Heart left ventricle (tissue), 16 donors: ENCODE data around the gene FCHSD2. TPM values are rescaled to one million over a fixed set of nuclear protein-coding genes. Genes with fewer than 3 reads are reported as not detected.

Source experiments
- ATAC-seq, 4 donors: fragments of 200-7000 bp; cut with Tn5 transposase; one replicate each; pipeline ENCODE4 v1.9.1; 2020 to 2022; ENCODE audit warnings: moderate library complexity in 4 of 4, mild to moderate bottlenecking in 3 of 4, moderate number of reproducible peaks in 1 of 4
- DNase-seq, 5 donors: peaks; one replicate each; pipeline ENCODE4 v3.0.0-alpha.2; 2020
- H3K27ac ChIP-seq, 12 donors: fragments of 200-600 bp; sonication (generic) in 4 of 12; one replicate each; pipeline versions ENCODE4 v1.5.0 to v1.8.0; 2016 to 2022; ENCODE audit warnings: mild to moderate bottlenecking in 2 of 12
- H3K27me3 ChIP-seq, 9 donors: fragments of 200-600 bp; sonication (generic) in 2 of 9; one replicate each; pipeline versions ENCODE4 v1.5.1 to v1.8.0; 2016 to 2022; ENCODE audit warnings: mild to moderate bottlenecking in 3 of 9
- H3K36me3 ChIP-seq, 9 donors: fragments of 200-600 bp; sonication (generic) in 2 of 9; one replicate each; pipeline versions ENCODE4 v1.5.0 to v1.8.0; 2018 to 2022; ENCODE audit warnings: mild to moderate bottlenecking in 2 of 9
- H3K4me1 ChIP-seq, 12 donors: fragments of 200-600 bp; sonication (generic) in 4 of 12; one replicate each; pipeline versions ENCODE4 v1.5.0 to v1.8.0; 2016 to 2022; ENCODE audit warnings: mild to moderate bottlenecking in 3 of 12
- H3K4me3 ChIP-seq, 12 donors: fragments of 200-600 bp; sonication (generic) in 4 of 12; one replicate each; pipeline versions ENCODE4 v1.5.0 to v1.8.0; 2017 to 2022; ENCODE audit warnings: mild to moderate bottlenecking in 9 of 12, moderate library complexity in 4 of 12
- H3K9me3 ChIP-seq, 12 donors: fragments of 200-600 bp; sonication (generic) in 4 of 12; one replicate each; pipeline versions ENCODE4 v1.5.0 to v1.8.0; 2016 to 2022; ENCODE audit warnings: mild to moderate bottlenecking in 1 of 12
- CTCF ChIP-seq, 12 donors: fragments of 200-600 bp; sonication (generic) in 4 of 12; IDR thresholded peaks; one replicate each; pipeline versions ENCODE4 v1.5.0 to v1.8.0; 2018 to 2022; ENCODE audit warnings: antibody characterized with exemption in 12 of 12, mild to moderate bottlenecking in 5 of 12
- POLR2A ChIP-seq, 2 donors: fragments of 450-650 bp; IDR thresholded peaks; one replicate each; pipeline ENCODE4 v1.6.1; 2017; ENCODE audit warnings: antibody characterized with exemption in 2 of 2, mild to moderate bottlenecking in 2 of 2, moderate library complexity in 2 of 2
- WGBS, 4 donors: extraction: QIAGEN DNeasy Blood & Tissue Kit in 2 of 4; methylation state at CpG; one replicate each; pipeline versions ENCODE4 v1.1.5 to v1.1.7; 2013 to 2018; 5-methylcytosine and 5-hydroxymethylcytosine counted together
- intact Hi-C, 10 donors: fragments of 100-400 bp; cut with DNase I; formaldehyde crosslinking; loops; one replicate each; pipeline versions ENCODE4 v1.11.1 to v1.14.2; 2022
- polyA plus RNA-seq, 2 donors: library from polyadenylated mRNA; stranded (reverse); fragments of 200-250 nt; gene quantifications; one replicate each; pipeline ENCODE4 v1.2.3, GENCODE V29; 2013
- total RNA-seq, 9 donors: library from RNA; depleted of rRNA in 2 of 9; stranded (reverse); fragments of >200 nt in 2 of 9; fragmentation: NEBNext Ultra II Directional in 3 of 9; extraction: Animal tissue kit (Norgen Biotek cat#: 25700) in 3 of 9; gene quantifications; one replicate each; pipeline versions ENCODE4 v1.1.0 to v1.2.4, GENCODE V29; 2016 to 2023
- donor health status: ischemic (EF 13 %, LVEDD 7.1; RV severe dilation, severe dysfunction).
- donor health status: healthy with polysubstance abuse.
- donor health status: DM: no; HTN: yes; CAD: no.
- donor health status: DM: no; HTN: no; CAD: no.
- donor health status: ischemic (EF 25% LVEDD 6.9; RV normal size, moderate dysfunction).
- donor health status: ischemic (EF 25% LVEDD 5.7; RV mildly dilated, moderate dysfunction).
- donor health status: healthy.
- donor health status: DM: yes; HTN: yes; CAD: no.
- donor health status: ischemic (EF 35%, LVEDD 5.7; RV mildly dilated, moderate dysfunction).
- donor health status: nonischemic (EF 11% LVEDD 7.7; RV severe dilation, severe dysfunction).
- donor health status: DM: yes; HTN: yes; CAD: no.
- donor health status: PGD.
- donor health status: ischemic (EF 29% LVEDD 5.4; RV normal size, mild dysfunction).
- donor health status: nonischemic (EF 23%, LVEDD 6.1; RV moderate dilation, normal function).

FCHSD2 gene
- total and polyA plus RNA-seq, 11 donors, result 9.9 to 61.1 (median 39.0) TPM

- TF ChIP-seq CTCF (IDR thresholded peaks at IDR 0.05) (no peak), POLR2A (IDR thresholded peaks at IDR 0.05) (no peak)
- no peaks in the 10 kb centered on the region for H3K27me3 ChIP-seq
- H3K4me3 ChIP-seq, result no peak overlapping the region
- intact Hi-C loops, result no loop called here
- WGBS, 4 donors, result 84 to 90% (median 88%) methylated on average over 7 of the region's 7 CpGs
- DNase-seq (no peak), ATAC-seq (no peak)
- peaks cover 0 to 93% (median 55%) of the 10 kb centered on the region in 9 donors for H3K36me3 ChIP-seq
- H3K27ac ChIP-seq, result peak overlapping the region in 10 of 12 donors; percentile 53 to 84 (median 62)
- H3K4me1 ChIP-seq, result peaks cover 0 to 56% (median 43%) of the 10 kb centered on the region in 12 donors
- no peaks in the 10 kb centered on the region for H3K9me3 ChIP-seq
Measured at GRCh38 chr11:72841397-72841796, 300.7 kb downstream of the FCHSD2 start.

GRCh38 chr11:72840780-72841179, 301.3 kb downstream of the FCHSD2 start:
- no peak for DNase-seq
- H3K4me1 ChIP-seq, result peaks cover 0 to 62% (median 50%) of the 10 kb centered on the region in 12 donors
- 95 to 98% (median 97%) methylated on average over 4 of the region's 4 CpGs for WGBS, 4 donors
- no peaks in the 10 kb centered on the region for H3K9me3 ChIP-seq
- H3K27ac ChIP-seq, result peak overlapping the region in 1 of 12 donors; percentile 61
- no peak for ATAC-seq
- peaks cover 0 to 87% (median 54%) of the 10 kb centered on the region in 9 donors for H3K36me3 ChIP-seq
- H3K27me3 ChIP-seq, result no peaks in the 10 kb centered on the region
- intact Hi-C loops, result no loop called here
- TF ChIP-seq POLR2A (IDR thresholded peaks at IDR 0.05), result no peak
- TF ChIP-seq CTCF (IDR thresholded peaks at IDR 0.05), result no peak
- no peak overlapping the region for H3K4me3 ChIP-seq

GRCh38 chr11:72838691-72839305, 303.3 kb downstream of the FCHSD2 start:
- no peak for ATAC-seq
- Histone ChIP-seq H3K27me3 (no peaks in the 10 kb centered on the region), H3K9me3 (no peaks in the 10 kb centered on the region), H3K36me3 (peaks cover 0 to 70% (median 54%) of the 10 kb centered on the region in 9 donors), H3K27ac (peak overlapping the region in 6 of 12 donors; percentile 1 to 98 (median 86)), H3K4me1 (peaks cover 17 to 72% (median 58%) of the 10 kb centered on the region in 12 donors), H3K4me3 (no peak overlapping the region)
- 57 to 72% (median 61%) methylated on average over 4 of the region's 4 CpGs for WGBS, 4 donors
- intact Hi-C loops, result loop anchor here in 4 of 10 donors (10.0 kb wide), 1 partner anchor 306 kb away; the partner anchor contains the start of gene FCHSD2 (in 4 of the 4)
- TF ChIP-seq POLR2A (IDR thresholded peaks at IDR 0.05) (no peak), CTCF (IDR thresholded peaks at IDR 0.05) (no peak)
- DNase-seq, result no peak

- no peaks in the 10 kb centered on the region for H3K27me3 ChIP-seq
- ATAC-seq, result peak; percentile 35 to 65 (median 50)
- H3K36me3 ChIP-seq, result peaks cover 0 to 60% (median 32%) of the 10 kb centered on the region in 9 donors
- no peaks in the 10 kb centered on the region for H3K9me3 ChIP-seq
- 16 to 29% (median 24%) methylated on average over 4 of the region's 4 CpGs for WGBS, 4 donors
- peaks cover 36 to 81% (median 65%) of the 10 kb centered on the region in 12 donors for H3K4me1 ChIP-seq
- TF ChIP-seq CTCF (IDR thresholded peaks at IDR 0.05), result no peak
- TF ChIP-seq POLR2A (IDR thresholded peaks at IDR 0.05), result no peak
- DNase-seq, result peak; percentile 80 to 92 (median 88)
- peak overlapping the region; percentile 80 to 98 (median 90) for H3K27ac ChIP-seq
- intact Hi-C loops, result loop anchor here in 4 of 10 donors (10.0 kb wide), 1 partner anchor 309 kb away; the partner anchor contains the start of gene FCHSD2 (in 4 of the 4)
- H3K4me3 ChIP-seq, result no peak overlapping the region
Measured at GRCh38 chr11:72836111-72836510, 306.0 kb downstream of the FCHSD2 start.
